GM12801 (cell line): ENCODE data around the gene TRIM16.

Experiments used
- TF ChIP-seq, protein P1 (sequence below): IDR thresholded peaks from one replicate; pipeline ENCODE4 v1.5.1; 2011; ENCODE audit warnings: control low read depth; ENCODE audit not compliant: insufficient read length; ENCODE audit errors: extremely low read depth

Gene TRIM16

DNA sequence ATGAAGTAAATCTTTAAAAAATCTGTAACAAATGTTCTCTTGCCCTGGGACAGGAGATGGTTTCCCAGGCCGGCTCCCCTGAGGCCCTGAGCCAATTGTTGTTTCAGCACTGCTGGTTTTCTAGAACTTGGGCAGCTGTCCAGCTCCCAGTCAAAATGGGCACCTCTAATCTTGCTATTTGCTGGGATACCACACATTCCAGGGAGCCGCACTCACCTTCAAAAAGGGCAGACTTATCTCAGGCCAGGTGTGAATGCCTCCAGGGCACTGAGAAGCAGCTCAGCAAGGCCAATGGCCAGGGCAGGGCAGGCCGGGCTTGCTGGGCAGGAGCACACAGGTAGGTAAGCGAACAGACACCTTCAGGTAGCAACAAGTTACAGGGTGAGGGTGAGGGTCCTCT, 24.4 kb downstream of the TRIM16 start:
- TF ChIP-seq, protein P1, sequence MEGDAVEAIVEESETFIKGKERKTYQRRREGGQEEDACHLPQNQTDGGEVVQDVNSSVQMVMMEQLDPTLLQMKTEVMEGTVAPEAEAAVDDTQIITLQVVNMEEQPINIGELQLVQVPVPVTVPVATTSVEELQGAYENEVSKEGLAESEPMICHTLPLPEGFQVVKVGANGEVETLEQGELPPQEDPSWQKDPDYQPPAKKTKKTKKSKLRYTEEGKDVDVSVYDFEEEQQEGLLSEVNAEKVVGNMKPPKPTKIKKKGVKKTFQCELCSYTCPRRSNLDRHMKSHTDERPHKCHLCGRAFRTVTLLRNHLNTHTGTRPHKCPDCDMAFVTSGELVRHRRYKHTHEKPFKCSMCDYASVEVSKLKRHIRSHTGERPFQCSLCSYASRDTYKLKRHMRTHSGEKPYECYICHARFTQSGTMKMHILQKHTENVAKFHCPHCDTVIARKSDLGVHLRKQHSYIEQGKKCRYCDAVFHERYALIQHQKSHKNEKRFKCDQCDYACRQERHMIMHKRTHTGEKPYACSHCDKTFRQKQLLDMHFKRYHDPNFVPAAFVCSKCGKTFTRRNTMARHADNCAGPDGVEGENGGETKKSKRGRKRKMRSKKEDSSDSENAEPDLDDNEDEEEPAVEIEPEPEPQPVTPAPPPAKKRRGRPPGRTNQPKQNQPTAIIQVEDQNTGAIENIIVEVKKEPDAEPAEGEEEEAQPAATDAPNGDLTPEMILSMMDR = no peak

DNA sequence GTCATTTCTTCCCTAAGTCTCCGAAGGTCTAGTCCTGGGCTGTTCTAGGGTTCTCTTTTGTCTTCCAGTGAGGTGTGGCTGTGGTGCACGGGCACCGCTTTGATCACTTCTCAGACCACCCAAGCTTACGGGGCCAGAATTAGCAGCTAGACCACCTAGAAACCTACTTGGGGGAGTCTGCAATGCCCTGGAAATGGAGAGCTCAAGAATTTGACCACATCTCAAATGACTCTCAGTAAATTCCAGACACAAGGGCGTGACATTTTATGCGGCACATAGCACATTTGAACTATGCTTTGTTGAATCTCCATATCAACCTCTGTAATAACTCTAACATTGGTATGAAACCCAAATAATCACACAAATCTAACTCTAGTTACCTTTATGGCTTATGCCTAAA, 24.9 kb downstream of the TRIM16 start:
- TF ChIP-seq, protein P1 = no peak

DNA sequence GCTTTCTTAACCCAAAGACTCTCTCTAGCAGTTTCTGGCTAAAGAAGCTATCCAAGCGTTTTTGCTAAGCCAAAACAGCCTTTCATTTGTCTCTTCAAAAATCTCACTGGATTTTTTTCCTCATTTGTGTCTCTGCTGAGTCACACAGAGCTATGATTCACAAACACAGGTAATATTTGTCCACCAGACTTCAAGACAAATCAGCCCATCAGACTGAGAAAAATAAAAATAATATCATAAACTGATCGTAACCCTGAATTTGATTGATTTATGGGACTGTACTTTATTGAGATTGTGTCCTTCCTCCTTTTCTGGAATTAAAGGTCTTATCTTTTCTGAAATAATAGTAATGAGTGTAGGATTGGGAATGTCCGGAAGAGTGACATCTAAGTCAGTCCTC, 25.8 kb downstream of the TRIM16 start:
- TF ChIP-seq, protein P1 = no peak

DNA sequence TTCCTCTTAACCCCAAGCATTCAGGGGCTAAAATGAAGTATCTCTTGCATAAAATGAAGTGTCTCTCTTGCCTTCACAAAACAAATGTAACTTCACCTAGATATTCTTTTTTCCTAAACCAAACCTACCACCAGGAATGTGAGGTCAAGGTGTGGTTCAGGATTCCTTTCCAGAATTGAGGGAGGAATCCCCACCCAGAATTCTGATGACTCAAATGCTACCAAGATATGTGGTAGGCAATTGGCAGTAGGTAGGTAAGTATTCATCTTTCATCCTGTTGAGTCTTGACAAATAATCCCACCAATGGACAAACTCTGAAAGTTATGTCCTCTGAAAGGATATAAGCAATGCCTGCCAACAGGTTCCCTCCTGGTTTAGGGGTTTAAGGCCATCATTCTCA, 26.2 kb downstream of the TRIM16 start:
- TF ChIP-seq, protein P1 = no peak

DNA sequence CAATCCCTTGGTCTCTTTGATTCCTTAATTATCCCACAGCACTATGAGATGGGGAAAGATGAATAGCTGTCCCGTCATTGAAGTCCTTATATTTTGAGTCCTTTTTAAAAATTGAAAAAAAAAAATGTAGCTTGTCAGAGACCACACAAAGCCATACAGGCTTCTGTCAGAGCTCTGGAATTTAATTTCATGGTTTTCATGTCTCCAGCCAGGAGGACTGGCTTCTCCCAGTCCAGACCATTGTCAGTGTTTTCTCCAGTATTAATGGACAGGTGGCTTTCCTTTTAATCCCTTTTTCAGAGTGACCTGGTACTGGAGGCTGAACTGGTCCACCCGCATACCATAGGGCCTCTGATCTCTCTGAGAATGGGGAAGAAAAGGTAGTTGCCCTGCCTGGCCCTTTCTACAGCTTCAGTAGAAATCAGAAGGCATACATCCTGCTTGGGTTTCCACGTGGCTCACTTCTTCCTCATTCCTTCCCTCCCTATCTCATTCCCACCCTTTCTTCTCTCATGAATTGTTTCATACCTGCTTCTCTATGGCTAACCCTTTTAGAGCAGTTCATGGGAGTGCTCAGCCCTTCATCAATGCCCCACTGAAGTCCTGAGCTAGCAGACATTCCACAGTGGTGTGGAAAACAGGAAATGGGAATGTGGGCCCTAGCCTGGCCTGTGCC, 29.1 kb downstream of the TRIM16 start:
- TF ChIP-seq, protein P1 = no peak

DNA sequence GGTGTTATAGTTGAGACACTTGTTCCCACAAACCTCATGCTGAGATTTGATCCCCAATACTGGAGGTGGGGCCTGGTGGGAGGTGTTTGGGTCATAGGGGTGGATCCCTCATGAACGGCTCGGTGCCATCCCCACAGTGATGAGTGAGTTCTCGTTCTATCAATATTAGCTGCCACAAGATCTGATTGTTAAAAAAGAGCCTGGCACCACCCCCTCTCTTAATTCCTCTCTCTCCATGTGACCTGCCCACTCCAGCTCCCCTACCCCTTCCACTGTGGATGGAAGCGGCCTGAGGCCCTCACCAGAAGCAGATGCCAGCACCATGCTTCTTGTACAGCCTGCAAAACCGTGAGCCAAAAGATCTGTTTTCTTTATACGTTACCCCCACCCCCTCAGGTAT, 31.2 kb downstream of the TRIM16 start:
- TF ChIP-seq, protein P1 = no peak

DNA sequence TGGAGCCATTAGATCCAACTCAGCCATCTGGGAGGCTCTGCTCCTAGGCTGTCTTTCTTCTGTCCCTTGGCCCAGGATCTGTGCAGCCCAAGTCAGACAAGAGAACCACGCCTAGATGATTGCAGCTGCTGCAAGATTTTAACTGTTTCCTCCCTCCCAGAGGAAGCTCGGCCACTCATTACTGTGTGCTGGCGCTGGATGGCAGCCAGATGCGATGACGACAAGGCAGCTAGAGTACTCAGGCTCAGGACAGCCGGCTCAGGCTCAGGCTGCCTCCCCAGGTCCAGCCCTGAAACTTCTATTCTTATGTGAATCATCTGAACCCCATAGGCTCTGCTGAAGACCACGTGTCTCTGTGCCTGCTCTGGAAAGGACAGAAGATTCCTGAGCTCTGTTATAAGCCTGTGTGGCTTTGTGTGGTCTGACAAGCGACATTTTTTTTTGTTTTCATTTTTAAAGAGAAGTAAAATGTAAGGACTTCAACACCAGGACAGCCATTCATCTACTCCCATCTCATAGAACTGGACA, 32.5 kb downstream of the TRIM16 start:
- TF ChIP-seq, protein P1 = no peak
